Right atrium auricular region (tissue), 2 donors: Measurements from ENCODE around the gene CXXC1. TPM values are rescaled to one million over a fixed set of nuclear protein-coding genes. Genes with fewer than 3 reads are reported as not detected.

Experiments
- DNase-seq: peaks from one replicate; pipeline ENCODE4 v3.0.0-alpha.2; 2019; ENCODE audit warnings: low spot score
- H3K27ac ChIP-seq, 2 donors: fragments of 200-600 bp; sonication (generic); 1 replicate in 1 of 2; 2 replicates in 1 of 2; pipeline ENCODE4 v1.5.1; 2016 to 2019
- H3K27me3 ChIP-seq, 2 donors: fragments of 200-600 bp; sonication (generic); one replicate each; pipeline versions ENCODE4 v1.5.1 to v1.6.0; 2017 to 2019
- H3K36me3 ChIP-seq: fragments of 200-600 bp; sonication (generic); one replicate; pipeline ENCODE4 v1.5.1; 2016
- H3K4me1 ChIP-seq, 2 donors: fragments of 200-600 bp; sonication (generic); one replicate each; pipeline versions ENCODE4 v1.5.1 to v1.6.0; 2017 to 2019
- H3K4me3 ChIP-seq, 2 donors: fragments of 200-600 bp; sonication (generic); 1 replicate in 1 of 2; 2 replicates in 1 of 2; pipeline ENCODE4 v1.5.1; 2017 to 2019; ENCODE audit warnings: mild to moderate bottlenecking in 1 of 2, moderate library complexity in 1 of 2
- H3K9me3 ChIP-seq, 2 donors: fragments of 200-600 bp; sonication (generic); one replicate each; pipeline ENCODE4 v1.5.1; 2019
- total RNA-seq, 2 donors: library from RNA; depleted of rRNA; stranded (reverse); fragments of >200 nt; gene quantifications; one replicate each; pipeline ENCODE4 v1.1.0, GENCODE V29; 2016
- TF ChIP-seq, protein P1 (sequence below), 2 donors: fragments of 200-600 bp; sonication (generic); IDR thresholded peaks; one replicate each; pipeline ENCODE4 v1.5.1; 2019; ENCODE audit warnings: antibody characterized with exemption in 2 of 2

CXXC1 gene
- total RNA-seq, 2 donors from 2014 or later, result 17.1 to 38.3 TPM

DNA sequence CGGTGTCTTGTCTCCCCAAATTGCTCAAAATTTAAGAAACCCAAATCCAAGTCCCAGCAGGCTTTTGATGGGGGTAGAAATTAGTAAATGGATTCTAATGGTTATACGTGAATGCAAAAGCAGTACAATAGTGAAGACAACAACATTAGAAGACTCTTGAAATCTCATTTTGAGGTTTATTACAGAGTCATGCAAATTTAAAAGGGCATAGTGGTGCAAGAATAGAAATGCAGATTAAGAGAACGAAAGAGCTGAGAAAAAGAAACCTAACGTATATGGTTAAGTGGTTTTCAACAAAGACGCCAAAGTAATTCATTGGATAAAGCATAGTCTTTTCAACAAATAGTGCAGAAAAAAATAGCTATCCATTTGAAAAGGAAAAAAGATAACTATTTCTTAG lies 33.2 kb upstream of the CXXC1 start:
- Histone ChIP-seq H3K9me3 (no peaks in the 10 kb centered on the region), H3K36me3 (no peaks in the 10 kb centered on the region), H3K27me3 (no peaks in the 10 kb centered on the region), H3K4me1 (no peaks in the 10 kb centered on the region), H3K4me3 (no peak overlapping the region), H3K27ac (no peak overlapping the region)
- DNase-seq, result no peak
- TF ChIP-seq, protein P1, sequence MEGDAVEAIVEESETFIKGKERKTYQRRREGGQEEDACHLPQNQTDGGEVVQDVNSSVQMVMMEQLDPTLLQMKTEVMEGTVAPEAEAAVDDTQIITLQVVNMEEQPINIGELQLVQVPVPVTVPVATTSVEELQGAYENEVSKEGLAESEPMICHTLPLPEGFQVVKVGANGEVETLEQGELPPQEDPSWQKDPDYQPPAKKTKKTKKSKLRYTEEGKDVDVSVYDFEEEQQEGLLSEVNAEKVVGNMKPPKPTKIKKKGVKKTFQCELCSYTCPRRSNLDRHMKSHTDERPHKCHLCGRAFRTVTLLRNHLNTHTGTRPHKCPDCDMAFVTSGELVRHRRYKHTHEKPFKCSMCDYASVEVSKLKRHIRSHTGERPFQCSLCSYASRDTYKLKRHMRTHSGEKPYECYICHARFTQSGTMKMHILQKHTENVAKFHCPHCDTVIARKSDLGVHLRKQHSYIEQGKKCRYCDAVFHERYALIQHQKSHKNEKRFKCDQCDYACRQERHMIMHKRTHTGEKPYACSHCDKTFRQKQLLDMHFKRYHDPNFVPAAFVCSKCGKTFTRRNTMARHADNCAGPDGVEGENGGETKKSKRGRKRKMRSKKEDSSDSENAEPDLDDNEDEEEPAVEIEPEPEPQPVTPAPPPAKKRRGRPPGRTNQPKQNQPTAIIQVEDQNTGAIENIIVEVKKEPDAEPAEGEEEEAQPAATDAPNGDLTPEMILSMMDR (IDR thresholded peaks at IDR 0.05), result no peak

DNA sequence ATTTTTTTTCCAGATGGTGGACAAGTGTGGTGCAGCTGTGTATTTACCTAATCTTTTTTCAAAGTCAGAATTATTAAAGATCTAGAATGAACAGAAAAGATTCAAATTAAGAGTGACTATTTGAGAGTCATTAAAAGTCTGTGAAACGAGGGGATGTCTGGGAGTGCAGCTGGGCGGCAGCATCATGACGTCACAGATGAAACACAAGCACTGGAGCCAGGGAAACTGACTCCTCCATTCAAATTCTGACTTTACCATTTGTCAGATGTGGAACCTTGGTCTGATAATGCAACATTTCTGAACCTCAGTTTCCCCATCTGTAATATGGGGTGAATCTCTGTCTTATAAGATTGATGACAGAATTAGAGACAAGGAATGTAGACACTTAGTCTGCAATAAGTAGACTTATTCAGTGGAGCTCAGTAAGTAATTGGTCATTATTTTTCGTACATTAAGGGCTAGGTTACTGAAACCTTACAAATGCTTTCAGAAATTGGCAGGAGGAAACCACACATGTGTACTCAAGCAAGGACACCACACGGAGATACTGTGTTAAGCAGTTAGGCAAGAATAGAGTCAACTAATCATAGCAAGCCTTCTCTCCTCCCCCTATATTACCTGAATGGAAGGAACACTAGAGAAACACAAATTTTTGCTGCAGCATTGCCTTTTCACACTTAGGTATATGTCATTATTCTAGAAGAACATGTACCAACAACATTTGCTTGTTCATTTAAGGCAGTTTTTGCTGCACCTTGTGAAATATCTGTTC lies 27.8 kb upstream of the CXXC1 start:
- Histone ChIP-seq H3K27me3 (no peaks in the 10 kb centered on the region), H3K4me1 (no peaks in the 10 kb centered on the region), H3K9me3 (no peaks in the 10 kb centered on the region), H3K27ac (no peak overlapping the region), H3K4me3 (no peak overlapping the region), H3K36me3 (no peaks in the 10 kb centered on the region)
- DNase-seq, result no peak
- TF ChIP-seq, protein P1 (IDR thresholded peaks at IDR 0.05), result no peak

DNA sequence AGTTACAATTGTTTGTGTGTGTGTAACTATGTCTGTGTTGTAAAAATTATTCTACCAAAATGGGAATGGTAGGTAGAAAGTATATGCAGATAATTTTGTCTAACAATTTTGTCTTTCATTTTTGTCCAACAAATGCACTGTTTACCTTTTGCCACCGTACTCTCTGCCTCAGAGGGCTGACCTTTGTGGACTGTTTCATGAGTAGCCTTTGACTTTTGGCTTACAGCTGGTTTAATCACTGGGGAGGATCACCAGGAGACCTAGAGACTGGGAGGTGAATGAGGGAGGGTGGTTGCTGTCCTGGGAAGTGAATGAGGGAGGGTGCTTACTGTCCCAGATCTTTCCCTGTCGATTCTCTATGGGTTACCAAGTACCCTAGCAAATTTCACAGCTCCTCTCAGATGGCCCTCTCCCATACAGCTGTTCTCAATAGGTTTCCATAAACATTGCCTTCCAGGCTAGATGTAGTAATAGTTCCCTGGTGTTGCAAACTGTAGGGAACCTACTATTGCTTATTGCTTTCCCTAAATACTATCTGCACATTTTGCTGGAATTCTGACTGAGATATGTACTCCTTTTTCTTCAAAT lies 26.5 kb upstream of the CXXC1 start:
- no peak for DNase-seq
- Histone ChIP-seq H3K4me1 (no peaks in the 10 kb centered on the region), H3K4me3 (no peak overlapping the region), H3K27ac (no peak overlapping the region), H3K9me3 (no peaks in the 10 kb centered on the region), H3K27me3 (no peaks in the 10 kb centered on the region), H3K36me3 (no peaks in the 10 kb centered on the region)
- TF ChIP-seq, protein P1 (IDR thresholded peaks at IDR 0.05), result no peak

DNA sequence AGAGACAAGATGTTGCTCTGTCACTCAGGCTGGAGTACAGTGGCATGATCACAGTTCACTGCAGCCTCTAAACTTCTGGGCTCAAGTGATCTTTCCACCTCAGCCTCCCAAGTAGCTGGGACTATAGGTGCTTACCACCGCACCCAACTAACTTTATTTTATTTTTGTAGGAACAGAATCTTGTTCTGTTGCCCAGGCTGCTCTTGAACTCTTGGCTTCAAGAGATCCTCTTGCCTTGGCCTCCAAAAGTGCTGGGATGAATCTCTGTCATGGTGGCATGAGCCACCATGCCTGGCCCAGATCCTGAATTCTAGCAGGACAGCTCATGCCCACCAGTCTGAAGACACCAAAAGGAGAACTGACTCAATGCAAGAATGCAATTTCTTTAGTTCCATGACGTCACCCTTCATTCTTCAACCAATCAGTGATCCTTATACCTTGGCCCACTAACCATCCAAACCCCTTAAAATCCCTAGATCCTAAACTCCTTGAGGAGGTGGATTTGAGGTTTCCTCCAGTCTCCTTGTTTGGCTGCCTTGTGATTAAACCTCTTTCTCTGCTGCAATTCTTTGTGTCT lies 25.6 kb upstream of the CXXC1 start:
- no peaks in the 10 kb centered on the region for H3K4me1 ChIP-seq
- no peaks in the 10 kb centered on the region for H3K27me3 ChIP-seq
- H3K36me3 ChIP-seq, result no peaks in the 10 kb centered on the region
- H3K4me3 ChIP-seq, result no peak overlapping the region
- TF ChIP-seq, protein P1 (IDR thresholded peaks at IDR 0.05), result no peak
- no peak overlapping the region for H3K27ac ChIP-seq
- DNase-seq, result no peak
- H3K9me3 ChIP-seq, result no peaks in the 10 kb centered on the region

DNA sequence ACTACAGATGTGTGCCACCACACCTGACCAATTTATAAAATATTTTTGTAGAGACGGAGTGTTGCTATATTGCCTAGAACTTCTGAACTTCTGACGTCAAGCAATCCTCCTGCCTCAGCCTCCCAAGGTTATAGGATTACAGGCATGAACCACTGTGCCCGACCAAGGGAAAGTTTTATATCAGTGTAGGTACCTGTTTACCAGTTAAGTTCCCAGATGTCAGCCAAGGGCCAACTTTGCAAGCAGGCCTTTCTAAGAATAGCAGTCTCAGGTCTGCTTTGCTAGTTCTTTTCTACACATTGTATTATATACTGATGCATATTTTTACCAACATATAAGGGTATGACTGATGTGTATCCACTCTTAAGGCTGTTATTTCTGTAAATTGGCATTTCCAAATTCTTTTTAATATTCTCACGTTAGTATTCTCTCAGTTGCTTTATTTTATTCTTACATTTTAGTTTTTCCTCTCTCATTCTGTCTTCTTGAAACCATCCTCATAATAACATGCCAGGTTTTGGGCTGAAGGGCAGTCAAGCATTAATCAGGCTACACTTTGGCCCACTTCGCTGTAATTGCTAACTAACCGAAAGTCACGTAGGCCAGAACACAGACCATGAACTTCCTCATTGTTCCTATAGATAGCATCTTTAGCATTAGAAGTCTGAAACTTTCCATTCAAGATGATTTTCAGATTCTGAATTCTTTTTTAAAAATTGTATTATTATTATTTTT lies 25.0 kb upstream of the CXXC1 start:
- Histone ChIP-seq H3K4me3 (no peak overlapping the region), H3K27ac (no peak overlapping the region), H3K36me3 (no peaks in the 10 kb centered on the region), H3K27me3 (no peaks in the 10 kb centered on the region), H3K9me3 (no peaks in the 10 kb centered on the region), H3K4me1 (no peaks in the 10 kb centered on the region)
- no peak for DNase-seq
- TF ChIP-seq, protein P1 (IDR thresholded peaks at IDR 0.05), result no peak
